GM19043 (cell line): ENCODE results near the gene SERPINA12.

Experiments
- ATAC-seq: cut with Tn5 transposase; IDR thresholded peaks from one replicate; pipeline ENCODE4 v1.9.1; 2021; ENCODE audit warnings: low read depth; ENCODE audit not compliant: unreplicated experiment

Gene SERPINA12

DNA sequence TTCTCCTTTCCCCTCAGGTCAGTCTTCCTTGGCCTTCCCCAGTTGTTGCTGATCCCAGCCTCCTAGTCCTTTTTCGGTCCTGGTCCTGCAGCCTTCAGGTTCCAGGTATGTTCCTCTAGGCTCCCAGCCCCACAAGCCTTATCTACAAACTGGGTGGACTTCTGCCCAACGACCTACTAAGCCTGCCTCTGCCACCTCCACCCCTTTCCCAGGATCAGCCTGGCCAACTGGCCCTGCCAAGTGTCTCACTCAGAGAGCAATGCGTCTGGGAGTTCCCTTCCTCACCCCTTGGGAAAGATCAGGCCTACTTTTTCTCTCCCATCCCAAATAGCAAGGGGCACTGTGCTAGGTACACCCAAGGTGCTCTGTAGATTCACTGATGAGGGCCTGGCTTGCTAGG is at the start of gene SERPINA12:
TSS of gene SERPINA12 (minus strand) at position 114 of the 400 bp plus-strand sequence. CDS start 11,072 bp downstream, outside the sequence.
- ATAC-seq = no peak

DNA sequence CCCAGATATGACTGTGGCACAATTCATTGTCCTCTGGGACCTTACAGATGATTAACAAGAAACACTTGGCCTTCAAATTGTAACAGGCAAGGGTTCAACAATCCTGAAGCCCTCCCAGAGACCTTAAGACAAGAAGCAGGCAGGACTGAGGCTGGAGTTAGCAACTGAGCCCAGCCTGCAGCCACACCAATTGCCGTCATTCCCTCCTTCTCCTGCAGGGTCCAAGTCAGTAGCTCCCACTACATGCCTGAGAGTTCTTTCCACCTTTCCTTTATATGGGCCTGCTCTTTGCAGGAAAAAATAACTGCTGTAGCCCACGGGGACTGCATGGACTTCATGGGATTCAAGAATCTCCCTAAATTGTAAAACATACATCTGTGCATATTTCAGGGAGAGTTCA is 49.6 kb upstream of the SERPINA12 start:
- ATAC-seq = no peak

DNA sequence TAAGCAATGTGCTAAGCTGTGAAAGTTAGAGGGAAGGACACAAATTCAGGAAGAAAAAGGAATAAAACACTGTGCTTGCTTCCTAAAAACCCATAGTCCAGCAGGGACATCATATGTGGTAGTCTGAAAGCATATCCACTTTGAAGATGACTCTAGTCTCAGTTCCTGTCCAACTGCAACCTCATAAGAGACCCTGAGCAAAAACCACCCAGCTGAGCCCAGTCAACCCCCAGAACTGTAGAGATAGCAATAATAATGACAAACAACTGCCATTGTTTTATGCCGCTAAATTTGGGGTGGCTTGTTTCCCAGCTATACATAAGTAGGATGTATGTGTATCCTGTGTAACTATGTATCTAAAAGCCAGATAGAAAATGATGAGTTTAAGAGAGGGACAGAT is 48.1 kb upstream of the SERPINA12 start:
- no peak for ATAC-seq

GRCh38 chr14:94555991-94556390 is 46.7 kb upstream of the SERPINA12 start:
- no peak for ATAC-seq

DNA sequence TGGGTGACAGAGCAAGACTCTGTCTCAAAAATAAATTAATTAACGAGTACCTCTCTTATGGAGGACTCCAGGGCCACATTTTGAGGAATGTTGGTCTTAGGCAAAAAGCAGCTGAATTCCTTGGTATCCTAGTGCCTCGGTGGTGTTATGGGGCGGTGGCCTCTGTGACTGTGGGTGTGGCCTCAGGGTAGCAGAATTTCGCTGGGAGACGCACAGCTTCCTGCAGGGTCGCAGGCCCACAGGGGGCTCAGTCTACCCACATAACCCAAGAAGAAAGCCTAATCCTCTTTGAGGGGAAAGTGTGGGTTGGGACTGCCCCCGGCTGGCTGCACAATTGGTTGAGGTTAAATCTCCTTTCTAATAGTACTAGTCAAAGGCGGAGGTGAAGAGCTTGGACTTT is 40.8 kb upstream of the SERPINA12 start:
- no peak for ATAC-seq

GRCh38 chr14:94548999-94549985 is 40.0 kb upstream of the SERPINA12 start:
- ATAC-seq = no peak

- no peak for ATAC-seq
Observed at GRCh38 chr14:94548131-94548998, 39.1 kb upstream of the SERPINA12 start.

DNA sequence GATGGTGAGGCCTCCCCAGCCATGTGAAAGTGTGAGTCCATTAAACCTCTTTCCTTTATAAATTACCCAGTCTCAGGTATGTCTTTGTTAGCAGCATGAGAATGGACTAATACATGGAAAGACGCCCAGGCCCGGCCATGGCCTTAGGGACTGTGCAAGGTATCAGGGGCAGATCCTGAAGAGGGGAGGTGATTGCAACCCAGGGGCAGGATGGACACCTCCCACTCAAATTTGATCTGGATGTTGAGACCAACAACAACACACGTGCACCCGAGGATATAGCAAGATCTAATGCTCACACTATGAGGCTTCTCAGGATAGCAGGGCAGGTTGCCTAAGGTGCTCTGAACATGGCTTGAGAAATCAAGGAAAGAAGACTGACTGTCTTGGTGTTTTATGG is 38.5 kb upstream of the SERPINA12 start:
- ATAC-seq = no peak

DNA sequence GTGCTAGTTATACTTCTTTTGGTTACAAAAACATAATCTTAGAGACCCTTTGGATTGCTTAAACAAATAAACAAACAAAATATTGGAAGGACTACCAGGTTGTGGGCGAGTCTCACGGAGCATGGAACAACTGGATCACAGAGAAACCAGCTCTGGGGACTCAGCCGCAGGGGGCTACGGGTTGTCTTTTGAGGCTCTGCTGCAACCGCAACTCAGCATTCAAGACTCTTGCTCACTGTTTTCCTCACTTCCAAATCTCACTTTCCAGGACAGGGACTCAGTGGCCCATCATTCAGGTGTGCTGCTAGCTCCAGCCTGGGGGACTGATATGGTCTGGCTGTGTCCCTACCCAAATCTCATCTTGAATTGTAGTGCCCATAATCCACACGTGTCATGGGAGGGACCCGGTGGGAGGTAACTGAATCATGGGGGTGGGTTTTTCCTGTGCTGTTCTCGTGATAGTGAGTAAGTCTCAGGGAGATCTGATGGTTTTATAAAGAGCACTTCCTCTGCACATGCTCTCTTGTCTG is 37.9 kb upstream of the SERPINA12 start:
- ATAC-seq = no peak

DNA sequence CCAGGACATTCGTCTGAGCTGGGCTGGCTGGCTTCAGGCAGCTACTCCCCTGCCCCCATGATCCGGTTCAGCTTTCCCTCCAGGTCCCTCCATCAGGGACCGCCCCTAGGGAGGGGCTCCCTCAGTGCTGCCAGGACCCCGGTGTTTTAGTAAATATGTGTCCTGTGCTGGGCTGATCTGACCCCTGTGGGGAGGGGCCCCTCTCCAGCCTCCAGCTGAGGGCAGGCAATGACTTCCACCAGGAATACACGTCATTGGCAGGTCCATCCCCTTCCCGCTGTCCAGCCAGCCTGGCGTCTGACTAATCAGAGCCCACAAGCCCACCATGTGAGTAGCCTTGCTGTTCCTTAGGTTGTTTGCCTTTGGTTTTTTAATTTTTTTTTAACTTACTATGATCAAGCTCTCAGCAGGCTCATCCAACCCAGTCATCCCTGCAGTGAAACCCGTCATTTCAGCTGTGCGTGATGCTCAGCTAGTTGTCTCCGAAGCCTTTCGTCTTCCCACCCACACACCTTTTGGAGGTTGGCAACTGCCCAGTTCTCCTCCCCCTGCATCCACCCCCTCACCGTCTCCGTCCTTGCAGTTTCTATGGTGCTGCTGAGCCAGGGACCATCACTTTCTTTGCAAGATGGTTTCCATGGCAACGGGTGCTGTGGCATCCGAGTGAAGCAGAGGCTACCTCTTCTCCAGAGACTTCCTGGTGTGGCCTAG is 36.0 kb upstream of the SERPINA12 start:
- ATAC-seq = no peak

- no peak for ATAC-seq
Observed at GRCh38 chr14:94544726-94545125, 35.5 kb upstream of the SERPINA12 start.

- no peak for ATAC-seq
Observed at GRCh38 chr14:94543449-94544124, 34.3 kb upstream of the SERPINA12 start.

DNA sequence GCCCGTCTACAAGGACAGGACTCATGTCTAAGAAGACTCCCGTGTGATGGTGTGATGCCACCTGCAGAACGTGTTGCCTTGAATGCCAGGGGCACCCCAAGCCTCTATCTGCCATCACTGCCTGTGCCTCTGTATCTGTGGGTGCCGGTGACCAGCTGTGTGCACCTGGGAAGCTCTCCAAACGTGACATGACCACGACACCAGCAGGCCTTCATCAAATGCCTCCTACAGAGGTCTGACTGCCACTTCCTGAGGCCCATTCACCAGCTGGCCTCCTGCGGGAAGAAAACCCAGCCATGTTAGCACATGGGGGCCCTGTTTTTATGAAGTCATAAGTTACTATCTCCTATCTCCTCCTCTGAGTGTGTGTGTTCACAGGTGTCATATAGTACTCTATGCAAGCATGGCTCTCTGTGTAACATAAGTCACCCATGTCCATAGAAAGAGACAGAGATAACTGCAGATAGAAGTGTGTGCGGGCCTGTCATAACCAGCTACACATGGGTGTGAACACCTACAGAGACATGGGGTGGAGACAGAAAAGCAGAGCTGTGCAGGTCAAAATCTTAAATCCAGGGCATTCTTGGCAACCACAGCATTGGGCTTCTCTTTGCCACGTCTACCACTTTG is 33.7 kb upstream of the SERPINA12 start:
- ATAC-seq = no peak

- ATAC-seq = no peak
Observed at GRCh38 chr14:94542111-94542810, 33.0 kb upstream of the SERPINA12 start.

- no peak for ATAC-seq
Observed at GRCh38 chr14:94541234-94541975, 32.1 kb upstream of the SERPINA12 start.

GRCh38 chr14:94540031-94540794 is 30.9 kb upstream of the SERPINA12 start:
- ATAC-seq = no peak

DNA sequence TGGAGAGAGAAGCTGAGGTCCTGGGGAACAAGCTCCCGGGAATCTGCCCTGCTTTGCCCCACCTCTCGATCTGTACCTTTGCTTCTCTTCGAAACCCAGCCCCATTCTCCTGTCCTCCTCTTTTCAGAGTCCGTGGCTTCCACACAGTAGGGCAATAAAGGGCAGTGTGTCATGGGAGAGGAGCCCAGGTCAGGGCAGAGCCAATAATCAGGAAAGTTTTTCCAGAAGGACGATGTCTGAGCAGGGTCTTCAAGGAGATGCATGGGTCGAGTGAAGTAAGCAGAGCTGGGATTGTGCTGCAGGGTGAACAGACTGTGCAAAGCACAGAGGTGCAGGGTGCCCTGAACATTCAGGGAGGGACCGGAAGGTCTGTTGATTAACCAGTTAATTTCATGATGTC is 29.9 kb upstream of the SERPINA12 start:
- no peak for ATAC-seq
